GM19372 (cell line): ENCODE measurements around the gene FLVCR2.
"Not testable (repeated sequence)": the region's sequence is repeated elsewhere in the genome, so short reads cannot be mapped to it uniquely, and the experiment has no call there.

ENCODE experiments used
- ATAC-seq: cut with Tn5 transposase; IDR thresholded peaks from one replicate; pipeline ENCODE4 v1.9.1; 2021; ENCODE audit warnings: mild to moderate bottlenecking, low read depth, moderate library complexity; ENCODE audit not compliant: unreplicated experiment

The FLVCR2 gene

DNA sequence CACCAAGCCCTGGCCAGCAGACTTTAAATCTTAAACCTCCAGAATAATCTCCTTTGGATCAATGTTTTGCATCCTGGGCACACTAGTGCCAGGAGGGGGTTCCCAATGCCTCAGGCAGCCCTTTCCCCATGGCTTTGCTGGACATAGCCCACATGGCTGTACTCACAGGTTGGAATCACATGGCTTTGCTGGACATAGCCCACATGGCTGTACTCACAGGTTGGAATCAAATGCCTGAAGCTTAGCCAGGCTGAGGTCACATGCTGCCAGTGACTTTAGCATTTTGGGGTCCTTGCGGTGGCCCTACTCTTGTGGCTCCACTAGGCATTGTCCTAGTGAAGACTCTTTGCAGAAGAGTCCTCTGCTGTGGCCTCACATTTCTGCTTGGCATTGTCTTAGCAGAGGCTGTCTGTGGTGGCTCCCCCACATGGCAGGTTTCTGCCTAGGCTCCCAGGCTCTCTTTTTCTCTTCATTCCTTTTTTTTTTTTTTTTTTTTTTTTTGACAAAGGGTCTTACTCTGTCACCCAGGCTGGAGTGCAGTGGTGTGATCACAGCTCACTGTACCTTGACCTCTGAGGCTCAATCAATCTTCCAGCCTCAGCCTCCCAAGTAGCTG, 13.0 kb downstream of the FLVCR2 start:
- no peak for ATAC-seq

DNA sequence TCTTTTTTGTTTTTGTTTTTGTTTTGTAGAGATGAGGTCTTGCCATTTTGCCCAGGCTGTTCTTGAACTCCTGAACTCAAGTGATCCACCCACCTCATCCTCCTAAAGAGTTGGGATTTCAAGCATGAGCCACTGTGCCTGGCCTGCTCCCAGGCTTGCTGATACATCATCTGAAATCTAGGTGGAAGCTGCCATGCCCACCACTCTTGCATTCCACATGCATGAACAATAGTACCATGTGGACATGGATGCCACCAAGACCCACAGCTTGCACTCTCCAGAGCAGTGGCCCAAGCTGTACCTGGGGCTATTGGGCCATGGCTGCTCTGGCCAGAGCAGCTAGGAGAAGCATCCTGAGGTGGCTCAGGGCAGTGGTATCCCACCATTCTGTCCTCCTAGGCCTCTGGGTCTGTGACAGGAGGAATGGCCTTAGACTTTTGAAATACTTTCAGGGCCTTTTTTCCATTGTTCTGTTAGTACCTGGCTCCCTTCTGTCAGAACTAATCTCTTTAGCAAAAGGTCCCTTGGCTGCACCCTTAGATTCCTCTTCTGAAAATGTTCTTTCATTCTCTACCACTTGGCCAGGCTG, 13.7 kb downstream of the FLVCR2 start:
- no peak for ATAC-seq

DNA sequence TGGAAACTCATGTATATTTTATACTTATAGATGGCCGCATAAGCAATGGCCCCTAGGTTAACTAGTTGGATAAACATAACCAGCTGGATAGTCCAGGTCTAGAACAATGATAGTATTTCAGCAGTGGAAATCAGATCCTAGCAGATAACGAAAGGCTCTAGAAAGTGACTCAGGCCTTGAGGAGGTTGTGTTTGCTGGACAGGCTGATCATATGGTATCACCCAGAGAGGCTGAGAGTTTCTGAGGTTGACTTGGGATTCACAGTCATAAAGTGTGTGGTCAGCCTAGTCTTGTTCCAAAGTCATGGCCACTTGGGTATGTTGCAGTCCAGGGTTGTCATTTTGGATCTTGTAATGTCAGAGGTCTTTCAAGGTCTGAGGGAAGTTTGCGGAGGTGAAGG, 16.8 kb downstream of the FLVCR2 start:
- no peak for ATAC-seq

DNA sequence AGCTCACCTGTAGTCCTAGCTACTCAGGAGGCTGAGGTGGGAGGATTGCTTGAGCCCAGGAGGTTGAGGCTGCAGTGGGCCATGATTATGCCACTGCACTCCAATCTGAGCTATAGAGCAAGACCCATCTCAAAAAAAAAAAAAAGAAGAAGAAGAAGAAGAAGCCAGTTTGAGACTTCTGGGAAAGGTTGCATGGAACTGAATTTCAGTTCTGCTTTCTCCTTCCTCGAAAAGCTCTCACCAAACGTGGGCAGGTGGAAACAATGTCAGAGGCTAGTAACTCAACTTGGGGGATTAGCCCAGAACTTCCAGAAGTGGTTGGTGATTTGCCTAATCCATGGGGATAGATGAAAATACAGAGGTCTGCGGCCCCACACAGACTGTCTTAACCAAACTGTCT, 18.7 kb downstream of the FLVCR2 start:
- ATAC-seq = no peak

DNA sequence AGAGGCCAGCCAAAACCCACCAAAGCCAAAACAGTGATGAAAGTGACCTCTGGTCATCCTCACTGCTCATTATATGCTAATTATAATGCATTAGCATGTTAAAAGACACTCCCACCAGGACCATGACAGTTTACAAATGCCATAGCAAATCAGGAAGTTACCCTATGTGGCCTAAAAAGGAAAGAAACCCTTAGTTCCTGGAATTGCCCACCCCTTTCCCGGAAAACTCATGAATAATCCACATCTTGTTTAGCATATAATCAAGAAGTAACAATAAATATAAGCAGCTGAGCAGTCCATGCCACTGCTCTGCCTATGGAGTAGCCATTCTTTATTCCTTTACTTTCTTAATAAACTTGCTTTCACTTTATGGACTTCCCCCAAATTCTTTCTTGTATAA, 21.7 kb downstream of the FLVCR2 start:
- not testable (repeated sequence) for ATAC-seq

DNA sequence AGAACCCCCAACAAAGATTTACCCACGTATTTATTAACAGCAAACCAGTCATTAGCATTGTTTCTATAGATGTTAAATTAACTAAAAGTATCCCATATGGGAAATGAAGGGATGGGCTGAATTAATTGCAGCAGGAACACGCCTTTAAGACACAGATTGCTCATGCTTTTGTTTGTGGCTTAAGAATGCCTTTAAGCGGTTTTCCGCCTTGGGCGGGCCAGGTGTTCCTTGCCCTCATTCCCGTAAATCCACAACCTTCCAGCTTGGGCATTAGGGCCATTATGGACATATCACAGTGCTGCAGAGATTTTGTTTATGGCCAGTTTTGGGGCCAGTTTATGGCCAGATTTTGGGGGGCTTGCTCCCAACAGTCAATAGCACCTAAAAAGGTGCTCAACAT, 22.6 kb downstream of the FLVCR2 start:
- not testable (repeated sequence) for ATAC-seq

DNA sequence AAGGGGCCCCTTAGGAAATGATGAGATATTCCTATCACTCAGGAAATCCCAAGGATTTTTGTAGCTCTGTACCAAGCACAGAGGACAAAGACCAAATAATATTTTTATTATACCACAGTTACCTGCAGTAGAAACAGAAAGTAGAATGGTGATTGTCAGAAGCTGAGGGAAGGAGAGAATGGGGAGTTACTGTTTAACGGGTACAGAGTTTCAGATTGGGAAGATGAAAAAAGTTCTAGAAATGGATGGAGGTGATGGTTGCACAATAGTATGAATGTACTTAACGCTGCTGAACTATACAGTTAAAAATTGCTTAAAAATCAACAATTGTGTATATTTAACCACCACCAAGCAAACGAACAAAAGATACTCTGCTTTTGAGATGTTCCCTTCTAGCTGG, 24.1 kb downstream of the FLVCR2 start:
- ATAC-seq = no peak

DNA sequence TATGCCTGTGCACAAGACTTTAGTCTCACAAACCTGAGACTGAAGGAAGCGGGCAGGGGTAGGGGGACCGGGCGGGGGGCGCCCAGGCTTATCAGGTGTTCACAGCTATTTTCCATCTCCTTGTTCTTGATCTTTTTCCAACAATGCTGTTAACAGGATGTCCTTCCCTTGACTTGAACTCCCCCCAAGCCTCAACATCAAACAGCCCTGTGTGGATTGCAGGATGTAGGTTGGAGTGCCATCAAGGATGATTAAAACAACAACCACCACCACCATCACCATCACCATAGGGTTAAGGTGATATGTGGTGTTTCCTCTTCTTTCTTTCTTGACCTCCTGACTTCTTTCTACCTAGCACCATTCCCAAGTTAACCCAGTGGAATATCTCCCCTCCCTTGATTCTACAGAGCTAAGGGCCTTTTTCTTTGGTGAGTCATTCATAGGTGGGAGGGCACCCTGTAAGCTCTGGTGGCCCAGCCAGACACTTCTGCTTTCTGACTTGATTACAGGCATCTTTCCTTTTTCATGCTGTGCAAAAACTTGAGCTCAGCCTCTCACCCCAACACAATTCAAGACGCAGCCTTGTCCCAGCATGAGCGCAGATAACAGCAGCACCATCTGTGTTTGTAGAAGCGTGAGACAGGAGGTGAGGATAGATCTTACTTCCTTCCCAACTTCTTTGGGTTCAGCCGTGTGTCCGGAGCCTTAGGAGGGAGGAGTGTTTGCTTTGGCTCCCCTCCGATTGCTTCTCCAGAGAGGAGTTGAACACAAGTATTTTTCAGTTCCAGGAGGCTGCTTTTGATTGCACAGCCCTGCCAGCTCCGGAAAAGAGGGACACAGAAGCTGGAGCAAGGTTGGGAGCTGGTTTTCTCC, 26.8 kb downstream of the FLVCR2 start:
- ATAC-seq = no peak

DNA sequence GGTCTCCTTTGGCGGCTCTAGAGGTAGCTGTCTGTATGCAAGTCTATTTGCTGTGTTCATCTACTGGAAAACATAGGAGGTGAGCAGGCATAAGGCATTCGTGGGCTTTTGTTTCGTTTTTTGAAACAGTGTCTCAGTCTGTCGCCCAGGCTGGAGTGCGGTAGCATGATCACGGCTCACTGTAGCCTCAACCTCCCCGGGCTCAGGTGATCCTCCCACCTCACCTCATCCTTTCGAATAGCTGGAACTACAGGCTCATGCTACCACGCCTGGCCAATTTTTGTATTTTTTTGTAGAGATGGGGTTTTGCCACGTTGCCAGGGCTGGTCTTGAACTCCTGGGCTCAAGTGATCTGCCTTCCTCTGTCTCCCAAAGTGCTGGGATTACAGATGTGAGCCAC, 27.5 kb downstream of the FLVCR2 start:
- ATAC-seq = no peak

DNA sequence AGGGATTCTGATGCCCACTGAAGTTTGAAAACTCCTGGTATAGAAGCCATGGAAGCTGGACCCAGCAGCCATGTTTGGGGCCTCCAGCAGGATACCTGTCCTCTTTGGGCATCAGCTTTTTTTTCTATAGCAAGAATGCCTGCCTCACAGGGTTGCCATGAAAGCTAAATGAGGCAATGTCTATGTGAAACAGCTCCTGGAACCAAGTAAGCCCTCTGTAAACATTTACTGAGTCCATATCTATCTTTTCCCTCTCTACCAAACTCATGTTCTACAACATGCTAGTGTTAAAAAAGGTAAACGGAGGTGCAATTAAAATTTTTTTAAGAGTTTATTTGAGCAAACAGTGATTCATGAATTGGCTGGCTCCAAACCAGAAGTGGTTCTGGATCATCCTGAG, 28.6 kb downstream of the FLVCR2 start:
- no peak for ATAC-seq

DNA sequence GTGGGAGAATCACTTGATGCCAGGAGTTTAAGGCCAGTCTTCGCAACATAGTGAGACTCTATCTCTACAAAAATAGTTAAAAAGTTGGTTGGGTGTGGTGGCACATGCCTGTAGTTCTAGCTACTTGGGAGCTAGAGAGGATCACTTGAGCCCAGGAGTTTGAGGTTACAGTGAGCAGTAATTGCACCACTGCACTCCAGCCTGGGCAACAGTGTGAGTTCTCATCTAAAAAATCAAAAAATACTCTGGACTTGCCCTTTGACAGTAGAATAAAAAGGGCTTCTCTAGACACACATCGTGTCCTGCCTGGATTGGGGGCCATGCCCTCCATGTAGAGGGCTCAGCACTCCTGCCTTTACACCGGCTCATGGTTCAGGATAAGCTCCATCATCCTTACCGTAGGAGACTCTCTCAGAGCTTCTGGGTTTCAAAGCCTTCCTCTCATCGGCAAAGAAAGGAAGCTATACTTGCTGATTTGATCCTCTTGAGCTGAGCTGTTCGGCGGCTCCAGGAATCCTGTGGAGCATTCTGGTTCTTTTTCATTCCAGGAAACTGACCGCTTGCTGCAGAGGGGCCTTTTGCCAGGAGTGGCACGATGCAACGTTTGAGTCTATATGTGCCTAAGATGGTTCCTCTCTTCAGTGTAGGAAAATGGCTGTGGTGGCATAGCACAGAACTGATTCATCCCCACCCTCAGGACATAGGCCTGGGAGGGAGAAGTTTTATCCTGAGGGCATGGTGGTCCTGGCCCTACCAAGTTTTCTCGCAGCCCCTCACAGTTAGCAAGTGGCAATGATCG, 29.6 kb downstream of the FLVCR2 start:
- no peak for ATAC-seq

DNA sequence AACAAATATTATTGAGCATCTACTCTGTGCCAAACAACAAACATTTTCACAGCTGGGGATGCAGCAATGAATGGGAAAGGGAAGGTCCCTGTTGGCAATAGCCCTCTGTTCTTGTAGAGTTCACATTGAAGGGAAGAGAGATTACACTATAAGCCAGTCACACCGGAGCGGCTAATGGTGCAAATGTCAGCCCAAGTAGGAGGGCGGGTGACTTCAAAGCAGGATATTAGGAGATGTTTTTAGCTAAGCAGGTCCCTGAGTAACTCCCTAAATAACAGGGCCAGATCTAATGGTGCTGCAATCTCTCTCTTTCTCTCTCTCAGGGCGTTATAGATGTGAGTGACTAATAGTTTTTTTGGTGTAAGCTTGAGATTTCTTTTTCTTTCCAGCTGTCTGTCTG, 30.7 kb downstream of the FLVCR2 start:
- ATAC-seq = no peak

DNA sequence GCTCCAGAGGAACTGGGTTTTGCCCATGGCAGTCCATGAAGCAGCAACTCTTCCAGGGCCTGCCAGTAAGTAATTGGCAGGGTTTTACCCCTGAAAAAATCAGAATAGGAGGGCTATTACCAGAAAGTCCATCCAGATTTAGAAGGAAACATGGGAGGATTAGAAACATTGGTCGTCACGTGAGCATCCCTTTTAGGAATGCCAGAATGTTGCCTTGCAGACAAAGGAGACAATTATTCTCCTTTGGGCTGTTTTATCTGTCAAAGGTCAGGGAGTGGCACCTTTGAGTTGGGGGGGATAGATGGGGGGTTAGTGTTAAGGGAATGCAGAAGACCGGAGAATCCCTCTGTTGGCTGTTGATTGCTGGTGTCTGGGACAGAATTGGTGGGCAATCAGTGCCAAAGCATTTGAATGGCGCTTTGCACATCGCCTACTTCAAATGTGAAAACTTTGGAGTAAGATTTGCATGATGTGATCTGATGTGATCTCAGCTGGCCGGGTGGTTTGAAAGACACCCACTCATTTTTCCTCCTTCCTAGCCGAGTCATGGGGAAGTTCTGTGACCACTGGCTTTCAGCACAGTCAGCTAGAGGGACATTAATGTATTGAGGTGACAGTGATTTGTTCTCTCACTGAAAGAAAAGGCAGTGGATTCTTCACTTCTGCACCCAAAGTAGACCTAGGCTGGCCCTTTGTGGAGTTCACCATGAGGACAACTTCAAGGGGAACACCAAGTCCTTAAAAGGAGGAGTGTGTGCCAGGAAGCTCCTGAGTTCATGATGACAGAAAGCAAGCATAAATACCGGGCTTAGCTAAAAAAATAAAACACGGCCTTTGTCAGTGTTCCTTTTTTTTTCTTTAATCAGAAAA, 31.4 kb downstream of the FLVCR2 start:
- no peak for ATAC-seq

DNA sequence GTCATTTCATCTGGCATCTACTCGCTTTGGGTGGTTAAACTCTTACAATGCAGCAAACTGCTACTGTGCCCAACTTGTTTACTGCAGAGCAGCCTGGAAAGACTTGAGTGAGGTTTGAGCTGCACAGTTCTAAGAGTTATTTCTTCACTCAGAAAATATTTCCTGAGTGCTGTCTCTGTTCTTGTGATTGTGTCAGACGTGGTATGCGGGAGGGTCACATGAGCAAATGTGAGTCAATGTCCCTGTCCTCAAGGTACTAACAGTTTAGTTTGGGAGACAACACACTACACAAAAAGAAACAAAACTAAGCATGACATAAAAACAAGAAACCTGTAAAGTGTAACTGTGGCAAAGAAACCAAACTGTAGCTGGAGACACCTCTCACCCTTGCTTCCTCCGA, 32.4 kb downstream of the FLVCR2 start:
- ATAC-seq = no peak

DNA sequence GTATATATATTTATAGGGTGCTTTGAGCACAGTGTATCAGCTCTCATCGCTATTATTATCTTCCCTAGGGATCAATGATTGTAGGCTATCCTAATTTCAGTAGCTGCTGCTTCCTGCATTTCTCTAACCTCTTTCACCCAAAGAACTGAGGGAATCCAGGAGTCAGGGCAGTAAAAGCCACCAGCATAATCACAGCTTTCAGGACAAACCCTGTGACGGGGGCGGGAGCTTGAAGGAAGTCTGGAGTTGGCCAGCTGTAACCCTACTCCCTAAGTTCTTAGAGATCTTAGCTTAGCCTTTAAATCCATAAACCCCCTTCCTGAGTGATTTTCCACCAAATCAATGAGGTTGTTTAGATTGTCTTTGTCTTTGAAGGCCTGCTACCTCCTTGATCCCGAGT, 33.7 kb downstream of the FLVCR2 start:
- no peak for ATAC-seq

DNA sequence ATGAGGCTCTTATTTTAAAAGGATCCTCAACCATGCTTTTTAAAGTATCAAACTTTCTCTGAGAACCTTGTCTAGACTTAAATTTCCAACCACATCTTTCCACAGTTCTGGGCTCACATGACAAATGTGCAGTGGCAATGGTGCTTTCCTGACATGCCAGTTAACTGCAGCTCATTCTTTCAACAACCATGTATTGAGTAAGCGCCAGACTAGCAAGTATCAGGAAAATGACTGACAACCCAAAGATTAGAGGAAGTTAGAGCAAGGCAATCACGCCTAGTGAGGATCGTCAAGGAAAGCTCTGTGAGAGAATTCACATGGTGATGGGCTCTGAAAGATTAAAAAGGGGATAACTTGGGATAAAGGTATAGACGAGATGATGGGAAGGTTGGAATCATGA, 35.8 kb downstream of the FLVCR2 start:
- ATAC-seq = no peak

DNA sequence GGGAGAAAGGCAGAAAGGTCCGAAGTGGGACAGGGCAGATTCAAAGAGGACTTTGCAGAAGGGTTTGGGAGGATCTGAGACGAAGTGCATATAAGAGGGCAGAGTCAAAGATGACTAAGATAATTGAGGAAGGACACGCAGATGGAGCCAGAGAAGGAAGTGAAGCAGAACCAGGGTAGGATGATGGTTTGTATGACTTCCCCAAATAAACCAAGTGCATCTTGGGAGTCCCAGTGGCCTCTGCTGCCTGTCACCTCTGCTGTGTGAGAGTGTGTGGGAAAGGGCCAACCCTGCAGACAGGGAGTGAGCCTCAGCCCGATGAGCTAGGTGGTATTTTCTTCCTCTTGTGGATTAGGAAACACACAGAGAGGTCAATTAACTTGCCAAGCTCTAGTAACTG, 36.8 kb downstream of the FLVCR2 start:
- ATAC-seq = no peak

DNA sequence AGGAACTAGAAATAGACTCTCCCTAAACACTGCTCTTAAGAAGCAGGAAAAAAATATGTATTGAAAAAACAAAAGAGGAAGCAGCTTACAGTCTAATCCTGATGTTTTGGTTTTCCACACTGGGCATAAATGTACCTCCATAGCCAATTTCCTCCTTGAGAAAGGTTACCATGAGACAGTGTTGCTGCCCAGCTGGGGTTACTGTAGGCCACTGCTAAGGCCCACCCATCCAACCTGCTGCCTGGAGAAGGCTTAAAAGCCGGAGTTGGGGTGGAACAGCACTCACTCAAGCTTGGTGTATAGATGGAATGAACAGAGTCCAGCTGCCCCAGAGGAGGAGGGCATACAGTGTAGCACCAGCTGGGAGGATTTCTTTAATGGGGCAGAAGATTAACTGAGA, 41.1 kb downstream of the FLVCR2 start:
- ATAC-seq = no peak

DNA sequence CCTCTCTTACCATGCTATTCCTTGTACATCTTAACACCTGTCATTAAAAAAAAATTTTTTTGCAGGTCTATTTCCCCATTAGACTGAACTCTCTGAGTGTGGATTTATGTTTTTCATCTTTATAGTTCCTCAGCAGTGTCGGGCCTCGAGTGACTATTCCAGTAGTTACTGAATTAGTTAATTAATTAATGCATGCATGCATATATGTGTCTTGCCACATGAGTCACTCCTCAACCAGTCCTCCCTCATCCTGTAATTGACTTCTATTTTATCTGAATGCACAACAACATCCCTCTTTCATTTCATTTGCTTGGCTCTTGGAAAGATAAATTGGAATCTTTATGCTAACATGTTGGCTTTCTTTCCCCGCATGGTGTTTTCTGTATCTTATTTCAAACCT, 46.6 kb downstream of the FLVCR2 start:
- no peak for ATAC-seq

DNA sequence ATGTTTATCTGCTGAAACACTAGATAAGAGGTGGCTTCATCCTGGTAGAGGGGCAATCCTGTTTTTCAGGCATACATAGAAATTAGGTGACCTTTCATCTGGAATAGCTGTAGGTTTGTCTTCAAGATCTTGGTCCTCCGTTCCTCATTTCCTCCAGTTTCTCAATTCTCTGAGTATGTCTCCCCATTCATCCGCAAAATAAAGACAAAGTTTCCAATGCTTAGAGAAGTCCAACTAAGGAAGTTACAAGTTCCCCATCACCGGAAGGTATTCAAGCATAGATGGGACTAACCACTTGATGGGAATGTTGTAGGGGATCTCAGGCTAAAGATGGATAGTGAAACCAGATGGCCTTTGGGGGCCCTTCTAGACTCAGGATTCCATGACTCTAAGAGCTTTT, 48.0 kb downstream of the FLVCR2 start:
- no peak for ATAC-seq
